BLaER1 treated with 17β-estradiol and CSF1 and Interleukin-3, amounts not matched to agents 10 nM and 100 nM (cell line): ENCODE measurements around the gene PHACTR3.
"Not testable (repeated sequence)": the region's sequence is repeated elsewhere in the genome, so short reads cannot be mapped to it uniquely, and the experiment has no call there.

Experiments
- H3K27ac ChIP-seq, 11 experiments: shearing (Covaris generic); formaldehyde crosslinking; 2 replicates each; pipeline ENCODE4 v1.8.1; 2022
- H3K27me3 ChIP-seq, 11 experiments: shearing (Covaris generic); formaldehyde crosslinking; 2 replicates each; pipeline ENCODE4 v1.8.1; 2022
- H3K36me3 ChIP-seq, 11 experiments: shearing (Covaris generic); formaldehyde crosslinking; 2 replicates each; pipeline ENCODE4 v1.8.1; 2022
- H3K4me1 ChIP-seq, 10 experiments: shearing (Covaris generic); formaldehyde crosslinking; 2 replicates each; pipeline ENCODE4 v1.8.1; 2022
- H3K4me2 ChIP-seq, 11 experiments: shearing (Covaris generic); formaldehyde crosslinking; 2 replicates each; pipeline ENCODE4 v1.8.1; 2022
- H3K4me3 ChIP-seq, 10 experiments: shearing (Covaris generic); formaldehyde crosslinking; 2 replicates each; pipeline ENCODE4 v1.8.1; 2022
- H3K9ac ChIP-seq, 11 experiments: shearing (Covaris generic); formaldehyde crosslinking; 2 replicates each; pipeline ENCODE4 v1.8.1; 2022
- H3K9me3 ChIP-seq, 11 experiments: shearing (Covaris generic); formaldehyde crosslinking; replicated peaks in 1 of 11; 2 replicates each; pipeline ENCODE4 v1.8.1; 2022
- H4K20me1 ChIP-seq, 11 experiments: shearing (Covaris generic); formaldehyde crosslinking; 2 replicates each; pipeline ENCODE4 v1.8.1; 2022
- Cebpa-rat ChIP-seq, 11 experiments: shearing (Covaris generic); IDR thresholded peaks; 2 replicates each; pipeline ENCODE4 v1.8.1; 2022

Gene PHACTR3

DNA sequence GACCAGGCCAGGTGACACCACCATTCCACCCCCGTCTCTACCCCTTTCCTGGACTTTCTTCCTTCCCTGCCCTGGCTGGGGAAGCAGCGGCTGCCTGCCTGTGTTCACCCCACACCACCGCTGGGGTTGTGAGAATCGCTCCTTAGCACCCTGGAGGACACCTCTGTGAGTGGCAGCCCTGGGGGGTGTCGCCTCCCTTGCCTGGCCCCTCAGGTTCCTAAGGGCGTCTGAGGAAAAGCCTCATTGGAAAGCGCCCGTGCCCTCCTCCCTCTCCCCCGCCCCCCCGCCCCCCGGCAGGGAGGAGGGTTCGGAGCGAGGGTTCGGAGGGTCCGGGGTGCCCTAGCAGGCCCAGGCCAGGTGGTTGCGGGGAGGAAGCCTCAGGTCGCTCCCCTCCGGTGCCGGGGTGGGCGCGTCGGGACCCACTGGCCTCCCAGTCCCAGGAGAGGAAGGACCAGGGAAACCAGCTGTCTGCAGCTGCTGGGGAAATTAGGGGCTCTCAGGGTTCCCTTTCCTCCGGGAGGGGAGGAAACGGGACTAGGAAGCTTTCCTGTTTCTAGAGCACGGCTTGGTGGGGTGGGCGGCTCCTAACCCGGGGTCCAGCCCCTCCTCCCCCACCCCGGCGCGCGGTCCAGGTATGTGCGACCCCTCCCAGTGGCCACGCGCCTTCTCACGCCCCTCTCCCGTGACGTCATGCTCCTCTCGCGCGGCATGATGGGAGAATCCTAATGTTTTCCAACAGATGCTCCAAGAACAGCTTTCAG lies at the start of gene PHACTR3:
TSS of gene PHACTR3 (plus strand) at position 760 of the 761 bp plus-strand sequence. CDS start 475 bp downstream, outside the sequence.
- H3K4me2 ChIP-seq = peak within 1 kb of the TSS; percentile 91 to 99 (median 97)
- peaks cover 0 to 78% (median 0%) of the 10 kb centered on the region in 11 experiments; a peak in 4 of 22 replicates for H3K27me3 ChIP-seq
- no peaks in the 10 kb centered on the region for H3K9me3 ChIP-seq
- H3K36me3 ChIP-seq = peaks cover 0 to 57% (median 0%) of the 10 kb centered on the region in 11 experiments; a peak in 4 of 22 replicates
- TF ChIP-seq Cebpa-rat (IDR thresholded peaks at IDR 0.05) = no peak
- H3K9ac ChIP-seq = peak within 1 kb of the TSS; percentile 61 to 85 (median 82); a peak in 20 of 22 replicates
- H4K20me1 ChIP-seq = peaks cover 0 to 92% (median 0%) of the 10 kb centered on the region in 11 experiments; a peak in 9 of 22 replicates
- H3K4me3 ChIP-seq = peak within 1 kb of the TSS; percentile 49 to 74 (median 64)
- H3K4me1 ChIP-seq = peaks cover 17 to 95% (median 90%) of the 10 kb centered on the region in 10 experiments
- H3K27ac ChIP-seq = peak within 1 kb of the TSS in 9 of 11 experiments; percentile 64 to 89 (median 85); a peak in 18 of 22 replicates

DNA sequence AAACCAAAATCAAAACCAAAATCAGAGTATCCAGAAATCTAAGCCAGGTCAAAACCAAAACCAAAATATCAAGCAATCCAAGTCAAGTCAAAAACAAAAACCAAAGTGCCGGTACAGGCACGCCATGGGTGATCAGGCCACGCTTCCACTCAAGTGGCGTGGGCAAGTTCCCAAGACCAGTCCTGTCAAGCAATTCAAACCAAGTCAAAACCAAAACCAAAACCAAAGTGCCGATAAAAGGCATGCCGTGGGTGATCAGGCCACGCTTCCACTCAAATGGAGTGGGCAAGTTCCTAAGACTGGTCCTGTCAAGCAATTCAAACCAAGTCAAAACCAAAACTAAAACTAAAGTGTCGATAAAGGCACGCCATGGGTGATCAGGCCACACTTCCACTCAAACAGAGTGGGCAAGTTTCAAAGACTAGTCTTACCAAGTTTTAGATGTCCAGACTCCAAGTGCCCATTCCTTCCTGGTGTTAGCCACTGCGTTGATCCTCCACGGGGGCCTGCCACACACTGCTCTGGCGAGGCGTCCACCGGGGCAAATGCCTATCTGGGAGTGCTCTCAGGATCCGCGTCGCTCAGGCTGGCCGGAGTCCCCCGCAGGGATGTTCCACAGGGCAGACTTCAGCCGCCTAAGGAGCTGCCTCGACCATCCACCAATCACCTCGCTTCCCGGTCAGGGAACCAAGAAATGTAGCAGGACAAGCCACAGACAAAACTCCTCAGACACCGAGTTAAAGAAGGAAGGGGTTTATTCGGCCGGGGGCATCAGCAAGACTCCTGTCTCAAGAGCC lies 46.4 kb upstream of the PHACTR3 start:
- H3K27me3 ChIP-seq, H3K4me3 ChIP-seq, H3K4me2 ChIP-seq, H3K36me3 ChIP-seq, H3K9ac ChIP-seq, H3K9me3 ChIP-seq, H4K20me1 ChIP-seq, H3K27ac ChIP-seq, H3K4me1 ChIP-seq: not testable (repeated sequence)

DNA sequence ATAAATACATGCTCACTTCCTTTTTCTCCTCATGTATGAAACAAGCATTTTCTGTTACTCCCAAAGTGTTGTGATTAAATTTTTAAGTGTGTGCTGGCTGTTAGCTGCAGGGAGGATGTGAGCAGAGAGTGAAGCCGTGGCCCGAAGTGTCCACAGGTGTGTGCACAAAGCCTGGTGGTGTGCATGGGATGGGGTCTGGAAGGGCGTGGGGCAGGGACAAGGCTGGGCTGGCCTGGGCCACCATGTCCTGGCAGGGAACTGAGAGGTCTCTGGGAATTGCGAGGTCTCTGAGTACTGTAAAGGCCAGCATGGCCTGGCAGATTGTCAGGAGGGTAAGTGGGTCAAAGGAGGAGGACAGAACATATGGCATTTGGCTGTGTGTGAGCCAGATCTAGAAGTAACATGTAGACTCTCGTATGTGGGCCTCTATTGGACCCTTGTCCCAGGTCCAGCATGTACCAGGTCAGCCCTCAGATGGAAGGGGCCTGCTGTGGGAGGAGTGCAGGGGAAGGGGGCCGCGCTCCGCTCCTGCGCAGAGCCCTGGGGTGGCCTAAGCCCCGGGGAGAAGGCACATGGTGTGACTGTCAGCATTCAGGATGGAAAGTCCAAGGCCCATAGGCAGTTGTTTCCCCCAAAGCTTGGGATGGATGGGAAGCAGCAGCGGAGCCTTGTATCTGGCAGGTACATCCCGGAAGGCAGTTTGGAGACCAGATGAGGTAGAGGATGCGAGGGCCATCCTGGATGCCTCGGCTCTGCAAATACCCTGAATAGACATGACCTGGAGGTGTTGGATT lies 45.1 kb upstream of the PHACTR3 start:
- Histone ChIP-seq H3K4me3 (no peak overlapping the region), H4K20me1 (no peaks in the 10 kb centered on the region), H3K27ac (no peak overlapping the region), H3K4me1 (0 out of 20 replicates have a peak, but pooled peaks cover 0 to 4% (median 0%) of the 10 kb centered on the region in 10 experiments), H3K27me3 (no peaks in the 10 kb centered on the region), H3K36me3 (no peaks in the 10 kb centered on the region), H3K9ac (no peak overlapping the region), H3K9me3 (no peaks in the 10 kb centered on the region), H3K4me2 (no peak overlapping the region)
- no peak for TF ChIP-seq Cebpa-rat (IDR thresholded peaks at IDR 0.05)

DNA sequence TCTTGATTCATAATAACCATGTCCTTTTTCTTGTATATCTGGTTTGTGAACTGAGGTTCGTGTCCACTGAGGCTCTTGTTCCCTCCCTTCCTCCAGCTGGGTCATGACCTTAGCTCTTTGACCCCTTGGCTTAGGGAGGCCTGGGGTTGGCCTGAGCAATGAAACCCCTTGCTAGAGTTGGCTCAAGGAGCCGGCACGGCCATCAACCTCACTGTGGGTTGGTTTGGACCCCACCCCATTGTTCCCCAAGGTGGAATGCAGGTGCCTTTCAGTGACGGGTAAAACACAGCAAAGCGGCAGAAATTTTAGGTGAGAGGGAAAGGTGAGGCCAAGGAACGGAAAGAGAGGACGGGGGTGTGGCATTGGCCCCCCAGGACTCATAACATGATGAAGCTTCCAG lies 44.5 kb upstream of the PHACTR3 start:
- Histone ChIP-seq H3K9me3 (no peaks in the 10 kb centered on the region), H3K4me2 (no peak overlapping the region), H3K27ac (no peak overlapping the region), H4K20me1 (no peaks in the 10 kb centered on the region), H3K4me1 (0 out of 20 replicates have a peak, but pooled peaks cover 0 to 4% (median 0%) of the 10 kb centered on the region in 10 experiments), H3K36me3 (no peaks in the 10 kb centered on the region), H3K4me3 (no peak overlapping the region), H3K9ac (no peak overlapping the region), H3K27me3 (no peaks in the 10 kb centered on the region)
- no peak for TF ChIP-seq Cebpa-rat (IDR thresholded peaks at IDR 0.05)

DNA sequence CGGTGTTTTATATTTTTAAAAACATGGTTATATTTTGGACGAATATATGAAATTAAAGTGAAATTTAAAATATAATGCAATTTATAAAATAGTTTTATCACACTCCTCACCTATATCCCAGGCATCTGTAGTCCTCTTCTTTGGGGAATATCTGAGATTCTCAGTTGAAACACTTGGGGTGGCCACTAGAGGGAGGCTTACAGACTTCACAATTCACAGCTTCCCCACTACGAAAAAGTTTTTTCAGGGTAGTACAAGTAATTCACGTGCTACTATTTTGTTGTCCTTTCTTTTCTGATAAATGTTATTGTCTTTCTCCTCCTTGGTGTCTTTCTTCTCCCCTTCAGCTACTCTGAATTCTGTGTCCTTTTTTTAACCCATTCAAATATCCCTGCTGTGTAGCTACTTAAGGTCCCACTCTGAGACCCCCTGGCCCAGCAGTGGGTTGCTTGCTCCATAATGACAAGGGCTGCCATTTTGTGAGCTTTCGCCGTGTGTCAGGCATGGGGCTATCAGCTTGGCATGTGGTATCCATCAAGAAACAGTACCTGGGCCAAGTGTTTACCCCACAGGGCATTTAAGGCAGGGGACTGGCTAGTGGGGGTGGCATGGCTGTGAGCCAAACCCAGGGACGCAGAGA lies 43.6 kb upstream of the PHACTR3 start:
- Histone ChIP-seq H4K20me1 (no peaks in the 10 kb centered on the region), H3K4me3 (no peak overlapping the region), H3K27me3 (no peaks in the 10 kb centered on the region), H3K9ac (no peak overlapping the region), H3K36me3 (no peaks in the 10 kb centered on the region), H3K9me3 (no peaks in the 10 kb centered on the region), H3K4me1 (0 out of 20 replicates have a peak, but pooled peaks cover 0 to 4% (median 0%) of the 10 kb centered on the region in 10 experiments), H3K4me2 (no peak overlapping the region), H3K27ac (no peak overlapping the region)
- TF ChIP-seq Cebpa-rat (IDR thresholded peaks at IDR 0.05) = no peak

DNA sequence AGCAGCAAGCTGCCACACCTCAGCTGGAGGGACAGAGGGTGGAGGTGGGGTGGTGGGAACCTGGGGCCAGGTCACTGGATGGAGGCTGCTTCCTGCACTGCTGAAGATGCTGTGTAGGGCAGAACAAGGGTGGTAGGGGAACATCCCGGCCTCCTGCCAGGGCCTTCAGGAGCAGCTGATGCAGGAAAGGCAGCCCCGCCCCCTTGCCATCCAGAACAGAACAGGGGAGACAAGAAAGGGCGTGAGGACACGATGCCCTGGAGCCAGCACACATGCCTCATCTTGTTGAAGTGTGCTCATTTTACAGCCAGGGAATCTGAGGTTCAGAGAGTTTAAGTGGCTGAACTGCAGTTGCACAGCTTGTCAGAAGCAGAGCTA lies 43.1 kb upstream of the PHACTR3 start:
- H3K4me2 ChIP-seq = no peak overlapping the region
- H3K9me3 ChIP-seq = no peaks in the 10 kb centered on the region
- H4K20me1 ChIP-seq = no peaks in the 10 kb centered on the region
- H3K27me3 ChIP-seq = no peaks in the 10 kb centered on the region
- no peak overlapping the region for H3K9ac ChIP-seq
- H3K4me3 ChIP-seq = no peak overlapping the region
- no peak overlapping the region for H3K27ac ChIP-seq
- 0 out of 20 replicates have a peak, but pooled peaks cover 0 to 4% (median 0%) of the 10 kb centered on the region in 10 experiments for H3K4me1 ChIP-seq
- TF ChIP-seq Cebpa-rat (IDR thresholded peaks at IDR 0.05) = no peak
- H3K36me3 ChIP-seq = no peaks in the 10 kb centered on the region

DNA sequence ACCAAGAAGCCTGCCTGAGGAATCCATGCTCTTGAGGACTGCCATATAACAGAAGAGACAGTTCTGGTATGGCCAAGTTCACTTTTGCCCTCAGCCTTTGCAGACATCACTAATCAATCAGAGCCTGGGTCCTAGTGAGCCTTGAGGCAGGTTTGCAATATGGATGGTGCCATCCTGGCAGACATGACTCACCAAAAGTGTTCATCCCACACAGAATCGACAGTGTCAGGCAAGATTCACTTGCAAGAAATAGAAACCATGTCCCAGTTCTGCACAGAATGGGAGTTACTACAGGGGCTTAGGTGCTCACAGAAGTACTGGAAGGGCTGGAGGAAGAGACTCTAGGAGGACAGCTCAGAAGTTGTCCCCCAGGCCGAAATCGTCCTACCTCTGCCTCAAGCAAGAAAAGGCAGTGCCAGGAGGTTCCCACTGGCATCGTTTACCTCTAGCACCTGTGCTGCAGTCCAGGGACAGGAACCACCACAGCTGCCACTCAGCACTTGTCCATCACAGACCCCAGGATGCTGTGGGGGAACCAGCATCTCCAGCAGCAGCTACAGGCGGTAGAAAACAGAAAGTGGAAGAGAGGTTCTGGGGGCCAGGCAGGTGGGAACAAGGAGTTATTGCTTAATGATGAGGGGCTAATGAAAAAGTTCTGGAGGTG lies 42.6 kb upstream of the PHACTR3 start:
- Histone ChIP-seq H3K9me3 (no peaks in the 10 kb centered on the region), H3K4me2 (no peak overlapping the region), H4K20me1 (no peaks in the 10 kb centered on the region), H3K27ac (no peak overlapping the region), H3K4me3 (no peak overlapping the region), H3K36me3 (no peaks in the 10 kb centered on the region), H3K4me1 (0 out of 20 replicates have a peak, but pooled peaks cover 0 to 4% (median 0%) of the 10 kb centered on the region in 10 experiments), H3K27me3 (no peaks in the 10 kb centered on the region), H3K9ac (no peak overlapping the region)
- no peak for TF ChIP-seq Cebpa-rat (IDR thresholded peaks at IDR 0.05)

DNA sequence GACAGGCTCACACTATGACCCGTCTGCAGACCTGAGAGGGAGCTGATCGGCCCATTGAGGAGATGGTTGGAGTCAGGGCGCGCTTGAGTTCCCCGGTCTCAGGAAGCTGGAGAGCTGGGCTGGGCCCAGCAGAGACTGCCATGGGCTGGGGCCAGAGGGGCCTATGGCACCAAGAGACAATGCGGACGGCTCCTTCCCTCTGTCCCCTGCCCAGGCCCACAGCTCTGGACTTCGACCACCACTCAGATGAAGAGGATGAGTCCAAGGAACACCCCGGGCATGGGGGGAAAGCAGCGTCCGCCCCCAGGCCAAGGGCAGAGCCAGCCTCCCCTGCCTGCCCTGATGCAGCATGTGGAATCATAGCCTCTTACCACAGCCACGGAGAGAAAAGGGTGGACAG lies 40.2 kb upstream of the PHACTR3 start:
- Histone ChIP-seq H3K4me3 (no peak overlapping the region), H3K4me2 (no peak overlapping the region), H3K4me1 (0 out of 20 replicates have a peak, but pooled peaks cover 0 to 4% (median 0%) of the 10 kb centered on the region in 10 experiments), H3K27me3 (no peaks in the 10 kb centered on the region), H3K9me3 (no peaks in the 10 kb centered on the region), H3K27ac (no peak overlapping the region), H3K9ac (no peak overlapping the region), H3K36me3 (no peaks in the 10 kb centered on the region), H4K20me1 (no peaks in the 10 kb centered on the region)
- no peak for TF ChIP-seq Cebpa-rat (IDR thresholded peaks at IDR 0.05)
